NCI-H187 treated with DMSO at 0.1 percent for 48 hours (cell line): ENCODE data around the gene PIK3CA.
"Not testable (repeated sequence)": the region's sequence is repeated elsewhere in the genome, so short reads cannot be mapped to it uniquely, and the experiment has no call there.

Experiments used
- DNase-seq: peaks from one replicate; lab custom pipeline; 2025; lab: John Stamatoyannopoulos, UW

The PIK3CA gene

GRCh38 chr3:179265092-179265491, 116.9 kb downstream of the PIK3CA start:
- DNase-seq, result no peak

DNA sequence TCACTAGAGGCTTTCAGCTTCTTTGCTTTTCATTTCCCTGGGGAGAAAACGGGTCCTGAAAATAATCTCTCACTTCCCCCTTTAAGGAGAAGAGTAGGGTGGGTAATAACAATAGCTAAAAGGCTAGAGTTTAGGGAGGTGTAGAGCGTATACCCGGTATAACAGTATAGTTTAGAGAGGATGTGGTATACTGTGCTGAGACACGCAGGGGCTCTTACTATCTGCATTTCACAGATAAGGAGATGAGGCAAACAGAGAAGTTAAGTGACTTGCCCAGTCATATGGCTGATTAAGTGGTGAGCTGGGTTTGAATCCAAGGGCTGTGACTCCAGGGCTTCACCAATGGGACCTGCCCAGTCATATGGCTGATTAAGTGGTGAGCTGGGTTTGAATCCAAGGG, 117.7 kb downstream of the PIK3CA start:
- DNase-seq, result no peak

DNA sequence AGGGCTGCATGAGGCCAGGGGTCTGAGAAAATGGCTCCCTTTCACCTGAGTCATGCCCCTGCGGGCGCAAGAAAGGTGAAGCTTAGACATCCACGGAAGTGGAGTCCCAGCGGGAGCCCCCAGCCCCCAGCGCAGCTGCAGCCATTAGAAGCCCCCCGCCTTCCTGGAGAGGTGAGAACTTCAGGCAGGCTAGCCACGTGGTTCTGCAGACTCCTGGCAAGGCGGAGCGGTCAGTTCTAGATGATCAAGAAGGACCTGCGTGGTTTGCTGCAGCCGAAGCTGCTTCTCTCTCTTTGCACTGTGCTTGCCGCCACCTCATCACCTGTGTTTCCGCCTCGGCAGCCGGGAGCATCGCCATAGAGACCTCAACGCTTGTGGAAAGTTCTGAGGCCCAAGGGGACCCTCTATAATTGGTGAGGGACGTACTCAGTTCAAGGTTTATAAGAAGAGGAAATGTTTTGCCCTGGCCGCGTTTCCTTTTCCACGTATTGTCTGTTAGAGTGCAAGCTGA, 118.6 kb downstream of the PIK3CA start:
- DNase-seq, result no peak

- DNase-seq, result no peak
Observed at GRCh38 chr3:179268400-179269051, 120.4 kb downstream of the PIK3CA start.

DNA sequence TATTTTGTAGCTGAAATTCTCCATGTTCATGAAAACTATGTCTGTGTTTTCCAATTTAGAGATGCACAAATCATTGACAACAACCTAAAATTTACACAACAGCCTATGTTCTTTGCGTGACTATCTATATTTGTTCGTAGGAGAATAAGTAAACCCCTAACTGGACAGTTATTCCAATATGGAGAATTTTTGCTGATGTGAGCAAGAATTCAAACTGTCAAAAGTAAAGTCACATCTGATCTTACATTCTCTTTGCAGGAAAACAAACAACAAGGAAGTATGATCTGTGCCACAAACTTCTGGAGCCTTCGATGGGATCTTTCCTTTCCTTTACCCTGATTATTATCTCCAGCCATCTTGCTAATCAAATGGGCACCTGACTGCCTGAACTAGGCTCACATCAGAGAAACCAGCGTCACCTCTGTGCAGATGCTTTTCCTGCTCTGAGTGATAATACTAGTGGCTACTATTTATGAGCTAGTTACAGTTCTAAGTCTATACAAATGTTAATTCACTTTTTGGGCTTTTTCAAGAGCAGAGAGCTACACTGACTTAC, 121.1 kb downstream of the PIK3CA start:
- DNase-seq, result no peak

DNA sequence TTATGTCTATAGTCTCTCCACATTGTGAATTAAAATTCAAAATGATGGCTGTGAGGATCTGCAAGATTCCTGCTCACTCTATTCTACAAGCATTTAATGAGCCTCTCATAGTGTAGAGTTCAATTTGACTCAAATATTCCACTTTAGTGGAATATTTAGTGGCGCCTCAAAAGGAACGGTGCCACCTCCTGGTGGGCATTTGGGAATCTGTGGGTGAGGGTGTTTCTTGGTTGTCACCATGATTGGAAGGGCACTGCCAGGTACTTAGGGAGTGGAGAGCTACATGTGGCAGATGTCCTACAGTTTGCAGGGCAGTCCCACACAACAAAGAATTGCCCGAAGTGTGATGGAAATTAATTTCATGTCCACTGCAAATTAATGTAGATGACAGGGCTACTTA, 124.2 kb downstream of the PIK3CA start:
- no peak for DNase-seq

GRCh38 chr3:179274434-179274833, 126.3 kb downstream of the PIK3CA start:
- DNase-seq, result not testable (repeated sequence)

DNA sequence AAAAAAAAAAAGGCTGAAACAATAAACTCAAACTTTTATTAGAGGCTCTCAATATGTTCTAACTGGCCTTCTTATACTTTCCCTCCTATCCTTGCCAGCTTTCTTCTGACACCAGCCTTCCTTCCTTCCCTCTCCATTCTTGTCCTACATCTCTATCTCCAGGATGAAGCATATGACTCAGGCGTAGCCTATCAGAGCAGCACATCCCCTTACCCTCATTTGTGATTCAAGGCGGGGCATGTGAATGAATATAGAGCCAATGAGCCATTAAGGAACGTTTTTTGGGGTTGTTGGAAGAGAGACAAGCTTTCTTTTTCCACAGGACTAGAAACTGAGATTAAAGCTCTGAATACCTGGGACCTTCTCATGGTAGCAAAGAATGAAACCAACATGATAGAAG, 127.8 kb downstream of the PIK3CA start:
- no peak for DNase-seq

DNA sequence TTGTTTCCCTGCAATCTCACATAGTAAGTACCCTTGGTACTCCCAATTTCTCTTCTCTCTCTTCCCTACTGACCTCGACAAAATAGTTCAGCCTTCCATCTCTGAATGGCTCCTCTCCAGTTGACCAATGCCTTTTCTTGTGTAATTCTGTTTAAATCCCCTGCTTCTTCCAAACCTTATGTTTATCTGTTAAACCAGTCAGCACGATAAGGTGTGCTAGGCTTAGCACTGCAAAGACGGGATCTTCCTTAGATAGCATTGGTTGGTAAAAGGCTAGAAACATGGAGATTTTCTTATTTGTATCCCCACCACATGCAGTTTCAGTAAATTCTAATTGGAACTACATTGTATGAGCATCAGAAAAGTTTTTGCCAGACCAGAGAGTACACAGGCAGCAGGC, 128.6 kb downstream of the PIK3CA start:
- DNase-seq, result no peak

DNA sequence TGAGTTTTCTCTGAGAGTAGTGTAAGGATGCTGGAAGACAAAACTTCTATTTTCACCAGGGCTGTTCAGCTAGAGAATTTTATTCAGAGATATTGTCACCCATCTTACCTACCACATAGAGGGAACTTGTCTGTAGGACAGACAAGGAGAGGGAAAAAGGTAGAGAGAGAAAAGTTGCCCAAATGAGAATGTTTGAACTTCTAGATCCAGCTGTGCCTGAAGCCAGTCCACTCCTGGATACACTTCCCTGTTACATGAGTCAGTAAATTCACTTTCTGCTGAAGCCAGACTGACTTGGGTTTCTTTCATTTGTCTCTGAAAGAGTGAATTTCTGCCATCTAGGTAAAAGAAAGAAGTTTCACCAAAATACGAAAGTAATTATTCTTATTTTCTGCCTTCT, 130.0 kb downstream of the PIK3CA start:
- no peak for DNase-seq

DNA sequence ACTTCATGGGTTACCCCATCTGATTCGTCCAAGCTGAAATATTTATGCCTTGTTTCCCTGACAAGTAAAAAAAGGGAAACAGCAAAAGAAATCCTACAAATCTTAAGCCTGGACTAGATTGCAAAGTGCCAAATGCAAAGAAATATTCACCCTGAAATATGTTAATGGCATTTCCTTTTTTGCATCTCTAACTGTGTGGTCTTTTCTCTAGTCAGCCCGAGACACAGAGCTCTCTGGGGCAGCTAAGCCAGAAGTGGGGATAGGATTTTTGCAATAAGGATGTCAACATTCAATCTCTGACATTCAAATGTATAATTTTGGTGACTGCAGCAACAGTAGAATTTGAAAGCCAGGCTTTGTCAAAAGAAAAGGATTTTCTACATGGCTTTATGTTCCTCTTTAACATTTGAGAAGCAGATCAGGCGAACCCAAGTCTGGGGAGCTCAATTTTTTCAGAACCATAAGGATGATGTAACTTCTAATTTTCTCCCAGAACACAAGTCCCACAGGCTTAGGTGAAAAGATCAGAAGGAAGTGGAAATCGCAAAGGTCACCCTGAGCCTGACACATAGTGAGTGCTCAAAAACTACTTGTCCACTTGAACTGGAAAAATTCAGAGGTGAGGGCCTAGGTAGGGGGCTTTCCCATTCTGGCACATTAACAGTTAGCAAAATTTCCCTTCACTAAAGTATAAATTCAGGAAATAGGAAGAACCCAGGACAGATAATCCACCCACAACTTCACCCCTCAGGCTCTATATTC, 131.0 kb downstream of the PIK3CA start:
- DNase-seq, result no peak

- DNase-seq, result no peak
Observed at GRCh38 chr3:179279837-179280236, 131.7 kb downstream of the PIK3CA start.

GRCh38 chr3:179281825-179282224, 133.7 kb downstream of the PIK3CA start:
- DNase-seq, result no peak

DNA sequence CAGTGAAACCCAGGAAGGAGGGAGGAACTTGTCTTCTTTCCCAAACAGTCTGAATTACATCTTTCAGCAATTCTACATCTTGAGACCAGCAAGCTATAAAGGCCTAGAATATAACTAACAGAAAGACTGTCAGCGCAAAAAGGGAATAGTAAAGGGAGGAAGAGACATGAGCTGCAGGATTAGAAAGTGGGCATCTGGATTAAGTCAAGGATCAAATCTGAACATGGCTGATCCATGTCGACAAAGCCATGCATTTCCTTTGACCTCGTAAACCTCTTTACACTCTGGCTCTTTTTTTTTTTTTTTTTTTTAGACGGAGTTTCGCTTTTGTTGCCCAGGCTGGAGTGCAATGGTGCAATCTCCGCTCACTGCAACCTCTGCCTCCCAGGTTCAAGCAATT, 138.2 kb downstream of the PIK3CA start:
- DNase-seq, result no peak

- no peak for DNase-seq
Observed at GRCh38 chr3:179288845-179289244, 140.7 kb downstream of the PIK3CA start.

GRCh38 chr3:179289295-179289694, 141.1 kb downstream of the PIK3CA start:
- no peak for DNase-seq
